GM11168 (cell line): ENCODE results near the gene ALDH3A2.
"Not testable (repeated sequence)": the region's sequence is repeated elsewhere in the genome, so short reads cannot be mapped to it uniquely, and the experiment has no call there.

ENCODE experiments used
- in situ Hi-C: fragments of 300-500 bp; cut with MboI; formaldehyde crosslinking; loops from one replicate; pipeline ENCODE4 v1.12.0; 2022; ENCODE audit warnings: low sequenced_read_pairs; ENCODE audit not compliant: unreplicated experiment

Gene ALDH3A2

GRCh38 chr17:19647697-19648474 lies 665 bp upstream of the ALDH3A2 start:
- in situ Hi-C loops: loop anchor here (5.0 kb wide), 2 partner anchors 114 to 141 kb away; no protein-coding TSS in a partner anchor

GRCh38 chr17:19649274-19649541 lies 657 bp downstream of the ALDH3A2 start:
- in situ Hi-C loops: loop anchor here (5.0 kb wide), 2 partner anchors 113 to 142 kb away; no protein-coding TSS in a partner anchor

- in situ Hi-C loops: no loop called here
These were observed 2.3 kb downstream of the ALDH3A2 start for GRCh38 chr17:19650826-19651225.

GRCh38 chr17:19651451-19652238 lies 3.1 kb downstream of the ALDH3A2 start:
- in situ Hi-C loops: no loop called here

GRCh38 chr17:19652595-19652994 lies 4.0 kb downstream of the ALDH3A2 start:
- in situ Hi-C loops: no loop called here

GRCh38 chr17:19654342-19654886 lies 5.9 kb downstream of the ALDH3A2 start:
- in situ Hi-C loops: no loop called here

- in situ Hi-C loops: no loop called here
These were observed 6.3 kb downstream of the ALDH3A2 start for GRCh38 chr17:19654896-19655295.

- in situ Hi-C loops: no loop called here
These were observed 7.8 kb downstream of the ALDH3A2 start for GRCh38 chr17:19656336-19656735.

- in situ Hi-C loops: no loop called here
These were observed 8.5 kb downstream of the ALDH3A2 start for GRCh38 chr17:19656851-19657581.

GRCh38 chr17:19659366-19660177 lies 11.0 kb downstream of the ALDH3A2 start:
- in situ Hi-C loops: no loop called here

- in situ Hi-C loops: no loop called here
These were observed 11.8 kb downstream of the ALDH3A2 start for GRCh38 chr17:19660219-19660870.

- in situ Hi-C loops: no loop called here
These were observed 12.6 kb downstream of the ALDH3A2 start for GRCh38 chr17:19661121-19661520.

GRCh38 chr17:19663097-19663496 lies 14.5 kb downstream of the ALDH3A2 start:
- in situ Hi-C loops: no loop called here

GRCh38 chr17:19664136-19664820 lies 15.7 kb downstream of the ALDH3A2 start:
- in situ Hi-C loops: no loop called here

- in situ Hi-C loops: no loop called here
These were observed 16.2 kb downstream of the ALDH3A2 start for GRCh38 chr17:19664821-19665181.

- in situ Hi-C loops: not testable (repeated sequence)
These were observed 21.1 kb downstream of the ALDH3A2 start for GRCh38 chr17:19669680-19670079.

GRCh38 chr17:19670908-19671307 lies 22.4 kb downstream of the ALDH3A2 start:
- in situ Hi-C loops: no loop called here

- in situ Hi-C loops: no loop called here
These were observed 22.9 kb downstream of the ALDH3A2 start for GRCh38 chr17:19671433-19671832.
